ENCODE results near the gene COL23A1.
"Not testable (repeated sequence)": the region's sequence is repeated elsewhere in the genome, so short reads cannot be mapped to it uniquely, and the experiment has no call there.

COL23A1 gene

GRCh38 chr5:178232124-178232919, 357.9 kb downstream of the COL23A1 start, which contains the start of gene PHYKPL:
PHYKPL (minus strand) TSS chr5:178232802; CDS start chr5:178232550, 252 bp downstream.
- no peak for DNase-seq

DNA sequence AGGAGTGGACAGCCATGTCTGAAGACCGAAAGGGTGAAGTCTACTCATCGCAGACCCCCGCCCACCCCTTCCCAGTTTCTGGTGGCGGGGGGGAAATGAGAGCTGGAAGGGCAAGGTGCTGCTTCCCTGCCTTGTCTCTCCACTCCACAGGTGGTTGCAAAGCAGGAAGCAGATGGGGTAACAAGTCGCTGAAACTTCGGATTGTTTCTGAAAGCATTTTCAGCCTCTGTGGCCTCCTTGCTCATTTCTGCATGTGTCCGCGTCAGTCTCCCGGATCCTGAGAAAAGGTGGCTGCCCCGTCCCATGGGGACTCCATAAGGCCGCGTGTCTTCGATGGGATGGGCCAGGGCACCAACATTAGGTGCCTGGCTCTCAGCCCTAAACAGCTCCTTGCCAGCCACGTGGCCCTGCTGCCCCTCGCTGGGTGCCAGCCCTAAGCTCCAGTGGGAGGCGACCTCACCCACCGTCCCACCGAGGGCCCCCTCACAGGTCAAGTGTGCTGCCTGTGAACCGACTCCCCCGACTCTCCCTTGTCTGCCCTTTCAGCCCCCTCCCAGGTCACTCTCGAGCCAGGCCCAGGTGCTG, 358.6 kb downstream of the COL23A1 start:
- no peak for DNase-seq

DNA sequence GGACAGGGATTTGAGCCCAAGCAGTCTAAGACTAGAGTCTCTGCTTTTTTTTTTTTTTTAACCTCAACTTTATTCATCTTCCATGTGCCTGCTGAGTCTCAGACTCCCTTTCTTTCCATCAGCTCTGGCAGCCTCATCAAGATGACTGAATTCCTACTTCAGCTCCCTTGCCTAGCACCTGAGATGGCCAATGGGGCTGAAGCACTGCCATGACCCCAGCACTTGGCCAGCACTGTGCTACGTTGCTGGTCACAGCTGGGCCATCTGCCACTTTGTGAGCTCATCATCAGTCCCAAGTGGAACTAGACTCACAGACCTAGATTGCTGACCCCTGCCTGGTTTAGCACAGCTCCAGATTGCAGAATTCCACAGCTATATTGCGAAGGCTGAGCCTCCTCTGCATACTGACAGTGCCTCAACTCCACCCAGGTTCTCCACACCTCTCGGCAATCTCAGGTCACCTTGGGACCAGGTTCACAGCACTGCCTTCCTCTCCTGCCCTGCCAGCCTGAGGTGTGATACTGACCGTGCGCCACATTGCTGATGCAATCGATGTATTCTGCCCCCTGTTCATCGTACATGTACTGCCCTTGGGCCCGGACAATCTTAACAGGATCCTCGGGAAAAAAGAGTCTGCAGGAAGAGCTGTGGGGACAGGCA, 359.2 kb downstream of the COL23A1 start:
- DNase-seq, result no peak

DNA sequence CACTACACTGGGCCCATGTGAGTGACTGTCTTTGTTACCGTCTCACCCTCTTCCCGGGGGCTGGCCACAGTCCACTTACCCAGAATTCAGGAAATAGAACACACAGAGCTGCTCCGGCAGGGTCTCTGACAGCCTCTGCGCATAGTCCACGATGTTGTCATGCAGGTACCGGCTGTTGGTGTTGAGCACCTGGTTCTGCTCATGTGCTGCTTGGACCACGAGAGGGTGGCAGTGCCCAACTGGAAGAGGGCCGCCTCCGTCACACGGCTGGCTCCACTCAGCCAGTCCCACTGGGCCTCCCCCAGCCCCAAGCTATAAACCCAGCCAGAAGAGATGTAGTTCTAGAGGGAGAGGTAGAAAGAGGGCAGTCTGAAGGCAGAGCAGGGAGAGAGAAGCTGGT, 360.3 kb downstream of the COL23A1 start:
- DNase-seq, result no peak

GRCh38 chr5:178229111-178229510, 361.1 kb downstream of the COL23A1 start:
- not testable (repeated sequence) for DNase-seq

DNA sequence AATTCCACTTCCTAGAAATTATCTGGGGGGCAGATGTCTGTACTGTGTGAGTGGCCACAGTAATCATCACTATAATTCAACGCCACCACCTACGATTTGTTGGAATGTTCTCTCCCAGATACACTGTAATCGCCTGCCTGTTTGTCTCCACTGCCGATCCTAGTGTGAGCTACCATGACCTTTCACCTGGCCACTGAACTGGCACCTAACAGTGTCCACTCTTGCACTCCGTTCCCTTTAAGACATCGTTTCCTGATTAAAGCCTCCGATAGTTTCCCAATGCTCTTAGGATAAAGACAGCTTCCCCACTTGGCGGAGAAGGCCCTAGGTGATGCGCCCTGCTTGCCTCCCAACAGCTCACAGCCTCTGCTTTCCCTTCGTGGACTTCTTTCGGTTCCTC, 361.6 kb downstream of the COL23A1 start:
- no peak for DNase-seq

- DNase-seq, result no peak
Measured at GRCh38 chr5:178227929-178228328, 362.3 kb downstream of the COL23A1 start.

DNA sequence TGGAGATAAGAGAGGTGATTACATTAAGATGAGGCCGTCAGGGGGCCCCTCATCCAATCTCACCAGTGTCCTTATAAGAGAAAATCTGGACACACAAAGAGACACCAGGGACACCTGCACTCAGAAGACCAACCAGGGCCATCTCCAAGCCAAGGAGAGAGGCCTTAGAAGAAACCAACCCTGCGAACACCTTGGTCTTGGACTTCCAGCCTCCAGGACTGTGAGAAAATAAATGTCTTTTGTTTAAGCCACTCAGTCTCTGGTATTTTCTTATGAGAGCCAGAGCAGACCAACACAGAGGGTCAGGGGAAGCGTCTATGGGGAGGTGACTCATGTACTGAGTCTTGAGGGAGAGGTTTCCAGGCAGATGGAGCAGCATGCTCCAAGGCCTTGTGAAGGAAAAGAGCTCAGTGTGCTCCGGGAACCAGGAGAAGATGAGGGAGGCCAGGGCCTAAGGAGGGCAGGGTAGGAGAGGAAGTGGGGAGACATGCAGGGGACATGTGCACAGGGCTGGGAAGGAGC, 363.0 kb downstream of the COL23A1 start:
- no peak for DNase-seq

GRCh38 chr5:178225174-178225573, 365.0 kb downstream of the COL23A1 start:
- DNase-seq, result no peak

- DNase-seq, result no peak
Measured at GRCh38 chr5:178224403-178224802, 365.8 kb downstream of the COL23A1 start.

GRCh38 chr5:178223828-178224335, 366.3 kb downstream of the COL23A1 start:
- no peak for DNase-seq

GRCh38 chr5:178223196-178223773, 366.9 kb downstream of the COL23A1 start:
- DNase-seq, result no peak

GRCh38 chr5:178222292-178222691, 367.9 kb downstream of the COL23A1 start:
- DNase-seq, result no peak

DNA sequence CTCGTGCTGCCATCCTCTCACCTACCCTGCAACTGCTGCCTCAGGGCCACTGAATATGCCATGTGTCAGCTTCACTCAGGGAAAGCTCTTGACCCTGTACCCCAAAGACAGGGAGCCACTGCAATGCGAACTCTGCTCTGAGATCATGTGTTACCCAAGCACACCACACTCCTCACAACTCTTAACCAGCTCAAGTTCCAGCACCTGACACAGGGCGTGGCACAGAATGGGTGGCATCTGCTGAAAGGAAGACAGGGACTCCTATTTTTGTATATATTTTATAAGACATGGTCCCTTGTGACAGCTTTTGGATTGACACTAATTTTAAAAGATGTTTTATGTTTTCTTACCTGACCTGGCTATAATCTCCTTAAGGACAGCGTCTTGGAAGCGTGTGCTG, 368.3 kb downstream of the COL23A1 start:
- no peak for DNase-seq

- no peak for DNase-seq
Measured at GRCh38 chr5:178221282-178221681, 368.9 kb downstream of the COL23A1 start.

DNA sequence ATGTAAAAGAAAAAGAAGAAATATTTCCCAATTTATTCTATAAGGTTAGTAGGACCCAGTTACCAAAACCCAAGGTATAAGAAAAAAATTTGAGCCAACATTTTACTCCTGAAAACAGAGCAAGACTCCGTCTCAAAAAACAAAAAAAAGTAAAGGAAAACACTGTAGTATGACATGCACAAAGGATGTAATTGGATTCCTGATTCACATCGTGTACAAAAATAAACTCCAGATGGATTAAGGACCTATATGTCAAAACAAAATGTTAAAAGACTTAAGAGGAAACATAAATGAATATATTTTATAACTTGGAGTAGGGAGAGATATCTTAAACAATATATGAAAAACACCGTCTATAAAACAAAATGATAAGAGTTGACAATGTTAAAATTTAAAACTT, 371.4 kb downstream of the COL23A1 start:
- no peak for DNase-seq

GRCh38 chr5:178218237-178218776, 371.9 kb downstream of the COL23A1 start:
- no peak for DNase-seq

DNA sequence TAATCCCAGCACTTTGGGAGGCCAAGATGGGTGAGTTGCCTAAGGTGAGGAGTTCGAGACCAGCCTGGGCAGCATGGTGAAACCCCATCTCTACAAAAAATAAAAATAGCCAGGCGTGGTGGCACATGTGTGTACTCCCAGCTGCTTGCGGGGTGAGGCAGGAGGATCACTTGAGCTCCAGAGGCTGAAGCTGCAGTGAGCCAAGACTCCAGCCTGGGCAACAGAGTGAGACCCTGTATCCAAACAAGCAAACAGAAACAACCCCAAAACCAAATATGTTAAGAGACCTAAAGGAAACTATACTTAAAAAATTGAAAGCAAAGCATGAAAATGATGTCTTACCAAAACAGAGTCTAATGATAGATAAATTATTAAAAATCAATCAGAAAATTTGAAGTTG, 373.4 kb downstream of the COL23A1 start:
- DNase-seq, result no peak

DNA sequence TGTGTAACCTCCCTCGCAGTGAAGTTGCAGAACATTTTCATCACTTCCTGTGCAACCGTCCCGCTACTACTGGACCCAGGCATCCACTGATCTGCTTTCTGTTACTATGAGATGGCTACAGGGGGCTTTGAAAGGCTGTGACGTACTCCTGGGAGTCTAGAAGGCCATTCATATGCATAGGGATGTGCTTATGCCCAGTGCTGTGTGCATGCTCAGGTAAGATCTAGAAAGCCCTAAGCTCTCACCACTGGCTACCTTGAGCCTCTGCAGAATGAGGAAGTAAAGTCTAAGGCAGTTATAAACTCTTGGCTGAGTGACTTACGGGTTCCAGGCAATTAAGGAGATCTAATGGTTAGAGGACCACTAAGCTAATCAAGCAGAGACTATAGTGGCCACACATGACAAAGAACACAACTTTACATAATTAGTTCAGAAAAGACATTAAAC, 374.1 kb downstream of the COL23A1 start:
- no peak for DNase-seq

GRCh38 chr5:178215280-178216002, 374.8 kb downstream of the COL23A1 start:
- no peak for DNase-seq

- no peak for DNase-seq
Measured at GRCh38 chr5:178214160-178214803, 375.9 kb downstream of the COL23A1 start.

- DNase-seq, result no peak
Measured at GRCh38 chr5:178213748-178214151, 376.4 kb downstream of the COL23A1 start.
